Dermis blood vessel endothelial cell (primary cell): ENCODE measurements around the gene ZNF814. TPM values are rescaled to one million over a fixed set of nuclear protein-coding genes. Genes with fewer than 3 reads are reported as not detected.
"Not testable (repeated sequence)": the region's sequence is repeated elsewhere in the genome, so short reads cannot be mapped to it uniquely, and the experiment has no call there.

Experiments used
- DNase-seq: peaks from one replicate; pipeline ENCODE4 v3.0.0; 2010
- total RNA-seq: library from RNA; depleted of rRNA; stranded (reverse); fragments of >200 nt; gene quantifications from 2 replicates; pipeline ENCODE4 v1.2.3, GENCODE V29; 2014

ZNF814 gene
- total RNA-seq: 4.1 and 4.6 TPM in 2 replicates

GRCh38 chr19:57888560-57889231 is at the start of gene ZNF814:
ZNF814 (minus strand) TSS chr19:57889037; CDS start chr19:57888802, 235 bp downstream.
- peak; percentile 58 for DNase-seq

DNA sequence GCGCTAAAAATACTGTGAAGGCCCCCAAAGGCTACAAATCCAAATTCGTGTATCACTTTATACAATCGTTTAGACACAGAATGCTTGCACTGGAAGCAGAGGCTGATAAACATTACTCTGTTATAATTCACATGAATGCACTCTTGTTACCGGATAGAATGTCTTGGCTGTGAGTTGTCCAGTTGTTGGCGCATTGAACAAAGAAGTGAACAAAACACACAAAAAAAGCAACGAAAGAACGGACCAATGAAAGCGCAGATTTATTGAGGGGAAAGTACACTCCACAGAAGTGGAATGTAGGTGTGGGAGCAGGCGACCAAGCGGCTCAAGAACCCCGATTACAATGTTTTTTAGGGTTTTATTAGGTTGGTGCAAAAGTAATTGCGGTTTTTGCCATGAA is 46.9 kb upstream of the ZNF814 start:
- no peak for DNase-seq

DNA sequence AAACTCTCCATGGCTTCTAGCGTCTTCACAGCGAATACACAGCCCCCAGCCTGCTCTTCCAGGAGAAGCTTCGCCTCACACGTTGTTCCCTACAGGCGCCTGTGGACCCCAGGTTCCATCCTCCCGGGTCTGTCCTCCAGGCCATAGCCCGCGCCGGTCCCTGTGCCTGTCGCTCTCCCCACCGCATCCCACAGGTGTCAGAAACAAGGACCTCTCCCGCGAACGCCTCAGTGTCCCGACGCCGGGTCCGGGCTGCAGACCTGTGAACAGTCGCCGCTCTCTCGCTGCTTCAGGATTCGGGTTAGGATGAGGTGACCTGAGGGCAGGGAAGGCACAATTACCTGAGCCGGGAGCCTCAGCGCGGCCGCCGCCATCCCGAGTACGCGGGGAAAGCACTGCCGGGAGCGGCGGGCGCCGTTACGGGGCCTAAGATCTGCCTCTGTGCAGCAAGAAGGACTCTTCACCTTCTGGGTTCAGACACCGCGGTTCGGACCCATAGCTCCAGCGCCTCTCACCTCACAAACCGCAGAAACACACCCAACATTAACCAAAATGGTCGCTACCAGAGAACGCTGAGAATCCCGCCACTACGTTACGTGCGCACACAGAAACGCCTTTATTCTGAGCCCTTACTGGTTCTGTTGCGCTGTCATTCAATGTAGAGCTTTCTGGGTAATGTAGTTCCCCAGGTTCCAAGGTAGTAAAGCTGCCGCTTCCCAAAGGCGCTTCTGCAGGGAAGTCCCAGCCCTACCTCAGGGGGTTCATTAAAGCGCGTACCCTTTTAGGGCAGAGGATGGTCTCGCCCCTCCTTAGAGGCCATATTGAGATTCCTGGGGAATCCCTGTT is 46.2 kb upstream of the ZNF814 start, which contains the start of gene ZNF418:
ZNF418 (minus strand) TSS at position 583 of the 846 bp plus-strand sequence. CDS start 1,580 bp downstream, outside the sequence.
- peak; percentile 84 for DNase-seq

GRCh38 chr19:57927587-57927986 is 38.8 kb upstream of the ZNF814 start:
- no peak for DNase-seq

GRCh38 chr19:57916168-57916995 is 27.5 kb upstream of the ZNF814 start, which contains the start of gene ZNF417:
ZNF417 (minus strand) TSS chr19:57916592; CDS start chr19:57916411, 181 bp downstream.
- DNase-seq: peak; percentile 95

DNA sequence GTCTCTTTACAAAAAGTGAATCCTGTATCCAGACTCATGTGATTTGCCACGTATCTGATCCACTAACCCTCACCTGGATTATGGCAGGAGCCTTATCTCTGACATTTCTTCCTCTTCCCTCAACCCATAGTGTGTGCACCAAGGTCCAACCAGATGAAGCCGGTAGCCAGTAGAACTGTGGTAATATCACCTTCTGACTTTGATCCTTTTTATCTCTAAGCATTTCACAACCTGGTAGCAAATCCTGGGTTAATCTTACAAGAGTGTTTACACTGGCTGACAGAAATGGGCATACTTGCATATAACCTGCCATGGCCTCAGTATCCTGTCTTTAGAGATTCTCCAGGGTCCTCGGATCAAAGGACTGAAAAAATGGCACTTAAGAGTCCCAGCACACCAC is 25.7 kb upstream of the ZNF814 start:
- no peak for DNase-seq

- DNase-seq: no peak
Observed at GRCh38 chr19:57907394-57907793, 18.6 kb upstream of the ZNF814 start.

DNA sequence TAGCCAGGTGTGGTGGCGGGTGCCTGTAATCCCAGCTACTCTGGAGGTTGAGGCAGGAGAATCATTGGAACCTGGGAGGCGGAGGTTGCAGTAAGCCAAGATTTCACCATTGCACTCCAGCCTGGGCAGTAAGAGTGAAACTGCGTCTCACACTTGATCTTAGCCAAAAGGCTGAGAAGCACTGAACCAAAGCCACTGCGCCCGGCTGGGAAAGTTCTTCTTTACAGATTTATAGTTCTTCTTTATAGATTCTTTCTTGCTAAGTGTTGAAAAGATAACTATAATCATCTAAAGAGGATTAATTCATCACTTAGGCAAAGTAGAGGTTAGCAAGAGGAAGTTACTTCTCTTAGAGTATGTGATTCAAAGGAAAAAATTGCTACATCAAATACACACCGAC is 16.4 kb upstream of the ZNF814 start:
- DNase-seq: no peak

DNA sequence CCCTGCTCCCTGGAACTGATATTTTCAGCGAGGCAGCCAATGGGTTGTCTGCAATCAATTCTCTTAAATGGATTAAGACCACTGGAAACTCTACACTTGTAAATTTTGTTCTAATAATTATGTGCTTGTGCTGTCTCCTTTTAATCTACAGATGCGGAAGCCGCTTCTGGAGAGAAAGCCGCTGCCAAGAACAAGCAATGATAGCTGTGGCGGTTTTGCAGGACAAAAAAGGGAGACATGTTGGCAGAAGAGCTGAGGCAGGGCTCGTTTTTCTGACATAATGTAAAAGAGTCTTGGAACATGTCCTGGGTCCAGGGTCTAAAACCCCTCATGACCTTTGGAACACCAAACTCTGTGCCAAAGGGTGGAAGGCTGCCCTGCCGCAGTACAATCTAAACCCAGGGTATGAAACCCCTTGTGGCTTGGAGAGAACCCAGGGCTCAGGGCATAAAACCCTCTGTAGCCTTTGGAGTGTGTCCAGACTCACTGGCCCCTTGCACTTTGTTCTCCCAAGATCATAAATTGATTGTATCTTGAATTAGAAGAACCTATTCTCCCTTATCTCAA is 14.9 kb upstream of the ZNF814 start:
- no peak for DNase-seq

- DNase-seq: no peak
Observed at GRCh38 chr19:57900311-57900710, 11.5 kb upstream of the ZNF814 start.

DNA sequence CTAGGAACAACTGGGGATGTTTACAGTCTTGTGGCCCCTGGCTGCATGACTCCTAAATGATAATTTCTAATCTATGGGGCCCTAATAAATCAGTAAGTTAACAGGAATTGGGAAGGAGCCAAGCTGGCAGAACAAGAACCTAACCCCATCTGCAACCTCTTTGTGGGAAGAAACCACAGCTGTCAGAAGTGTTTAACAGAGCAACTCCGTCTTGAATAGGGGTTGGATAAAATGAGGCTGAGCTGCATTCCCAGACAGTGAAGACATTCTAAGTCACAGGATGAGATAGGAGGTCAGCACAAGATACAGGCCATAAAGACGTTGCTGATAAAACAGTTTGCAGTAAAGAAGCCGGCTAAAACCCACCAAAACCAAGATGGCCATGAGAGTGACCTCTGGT is 1.9 kb upstream of the ZNF814 start:
- not testable (repeated sequence) for DNase-seq

DNA sequence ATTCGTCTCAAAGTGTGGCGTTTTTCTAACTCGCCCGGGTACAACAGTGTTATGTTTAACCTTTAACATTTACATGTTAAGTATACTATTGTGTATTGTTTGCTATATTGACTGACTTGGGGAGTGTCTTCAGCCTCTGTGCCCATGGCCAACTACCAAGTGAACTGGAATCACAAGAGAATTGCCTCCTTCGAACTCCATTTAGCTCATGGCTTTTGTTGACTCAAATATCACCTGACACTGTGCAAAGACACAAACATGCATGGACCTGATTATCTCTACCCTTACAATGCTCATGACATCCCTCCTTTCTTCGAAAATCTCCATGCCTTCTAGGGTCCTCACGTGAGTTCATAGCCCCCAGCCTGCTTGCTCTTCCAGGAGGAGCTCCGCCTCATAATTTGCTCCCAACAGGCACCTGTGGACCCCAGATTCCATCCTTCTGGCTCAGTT is 704 bp downstream of the ZNF814 start:
- no peak for DNase-seq

DNA sequence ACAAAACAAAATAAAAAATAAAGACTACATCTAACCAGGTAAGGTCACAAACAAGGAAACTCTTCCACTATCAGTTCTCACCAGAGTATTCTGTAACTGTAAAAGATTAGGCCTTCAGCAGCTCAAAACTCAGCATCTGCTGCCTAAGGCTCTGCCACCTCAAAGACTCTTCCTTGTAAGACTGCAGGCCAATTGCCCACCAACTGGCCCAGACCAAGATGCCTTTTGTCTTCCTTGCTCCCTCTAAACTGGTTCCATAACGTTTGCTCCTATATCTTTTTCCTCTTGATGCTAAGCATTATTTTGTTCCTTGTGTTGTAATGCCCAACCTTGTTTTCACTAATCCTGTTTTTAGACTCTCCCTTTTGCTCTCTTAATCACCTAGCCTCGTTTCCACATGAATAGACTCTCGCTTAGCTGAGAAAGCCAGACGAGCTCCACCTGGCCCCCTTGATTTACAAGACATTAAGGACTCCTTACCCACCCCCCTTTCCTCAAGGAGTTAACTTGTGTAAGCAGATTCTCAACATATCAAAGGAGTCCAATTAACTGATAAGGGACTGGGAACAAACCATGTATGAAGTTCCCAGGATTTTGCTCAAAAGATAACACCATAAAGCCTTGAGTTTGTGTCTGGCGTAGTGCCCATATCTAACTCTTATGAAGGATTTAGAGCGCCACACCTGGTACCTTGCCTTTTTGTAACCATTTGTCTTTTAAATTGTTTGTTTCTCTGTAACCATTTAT is 1.5 kb downstream of the ZNF814 start:
- DNase-seq: no peak

DNA sequence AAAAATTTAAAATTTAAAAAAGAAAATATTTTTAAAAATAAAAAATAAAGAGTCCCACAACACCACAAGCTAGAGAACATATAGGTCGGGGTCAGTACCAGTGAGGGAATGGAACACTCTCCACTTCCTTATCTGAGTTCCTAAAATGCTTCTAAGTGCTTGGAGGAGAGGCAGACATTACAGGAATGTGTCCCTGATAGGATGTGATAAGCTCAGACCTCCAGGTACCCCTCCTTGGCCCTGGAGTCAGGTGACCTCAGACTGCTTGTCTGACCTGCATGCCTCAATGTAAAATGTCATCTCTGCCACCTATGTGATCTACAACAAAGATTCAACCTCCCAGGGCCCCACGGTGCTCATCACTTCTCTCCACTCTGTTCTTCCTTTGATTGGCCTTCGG is 2.8 kb downstream of the ZNF814 start:
- DNase-seq: no peak

- DNase-seq: not testable (repeated sequence)
Observed at GRCh38 chr19:57873883-57874799, 14.7 kb downstream of the ZNF814 start.

DNA sequence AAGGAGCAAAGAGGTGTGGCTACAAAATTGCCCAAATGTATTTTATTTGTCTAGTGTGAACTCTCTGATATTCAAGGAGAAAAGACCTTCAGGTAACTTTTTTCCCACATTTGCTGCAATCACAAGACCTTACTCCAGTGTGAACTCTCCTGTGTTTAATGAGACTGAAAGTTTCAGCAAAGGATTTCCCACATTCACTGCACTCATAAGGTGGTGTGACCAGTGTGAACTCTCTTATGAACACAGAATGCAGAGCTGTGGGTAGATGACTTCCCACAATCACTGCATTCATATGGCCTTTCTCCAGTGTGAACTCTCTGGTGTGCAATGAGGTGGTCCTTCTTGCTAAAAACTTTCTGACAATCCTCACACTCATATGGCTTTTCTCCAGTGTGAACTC is 16.4 kb downstream of the ZNF814 start:
- DNase-seq: no peak

- no peak for DNase-seq
Observed at GRCh38 chr19:57870225-57870624, 18.6 kb downstream of the ZNF814 start.

GRCh38 chr19:57869655-57870054 is 19.2 kb downstream of the ZNF814 start:
- DNase-seq: not testable (repeated sequence)

DNA sequence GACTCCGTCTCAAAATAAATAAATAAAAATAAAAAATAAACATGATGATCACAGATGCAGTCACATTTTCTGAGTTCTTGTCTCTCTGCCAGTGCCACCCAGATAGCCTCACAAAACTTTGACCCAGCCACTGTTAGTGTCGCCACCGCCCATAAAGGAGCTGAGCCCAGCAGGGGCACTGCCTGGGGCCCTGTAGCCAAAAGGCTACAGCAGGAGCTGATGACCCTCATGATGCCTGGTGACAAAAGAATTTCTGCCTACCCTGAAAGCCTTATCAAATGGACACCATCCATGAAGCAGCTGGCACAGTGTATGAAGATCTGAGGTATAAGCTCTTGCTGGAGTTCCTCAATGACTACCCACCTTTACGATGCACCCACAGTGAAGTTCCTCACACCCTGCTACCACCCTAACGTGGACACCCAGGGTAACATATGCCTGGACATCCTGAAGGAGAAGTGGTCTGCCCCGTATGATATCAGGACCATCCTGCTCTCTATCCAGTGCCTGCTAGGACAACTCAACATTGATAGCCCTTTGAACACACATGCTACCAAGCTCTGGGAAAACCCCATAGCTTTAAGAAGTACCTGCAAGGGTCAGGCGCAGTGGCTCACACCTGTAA is 20.9 kb downstream of the ZNF814 start:
- DNase-seq: no peak

GRCh38 chr19:57862351-57862750 is 26.5 kb downstream of the ZNF814 start:
- not testable (repeated sequence) for DNase-seq
